Glutamatergic neuron (in vitro differentiated cells): ENCODE results near the gene SUB1. TPM values are rescaled to one million over a fixed set of nuclear protein-coding genes. Genes with fewer than 3 reads are reported as not detected.
"Not testable (repeated sequence)": the region's sequence is repeated elsewhere in the genome, so short reads cannot be mapped to it uniquely, and the experiment has no call there.

Experiments
- DNase-seq: peaks from one replicate; pipeline ENCODE4 v3.0.0; 2022
- H3K27ac Mint-ChIP-seq: one replicate; pipeline ENCODE4 v1.8.0; 2020; ENCODE audit warnings: mild to moderate bottlenecking, mixed read lengths, inconsistent platforms; ENCODE audit not compliant: unreplicated experiment
- H3K27me3 Mint-ChIP-seq: one replicate; pipeline ENCODE4 v1.8.0; 2020; ENCODE audit warnings: mild to moderate bottlenecking, moderate library complexity, mixed read lengths, inconsistent platforms; ENCODE audit not compliant: unreplicated experiment
- H3K36me3 Mint-ChIP-seq: one replicate; pipeline ENCODE4 v1.8.0; 2020; ENCODE audit warnings: mild to moderate bottlenecking, mixed read lengths, inconsistent platforms; ENCODE audit not compliant: unreplicated experiment
- H3K4me1 Mint-ChIP-seq: one replicate; pipeline ENCODE4 v1.8.0; 2020; ENCODE audit warnings: mild to moderate bottlenecking, low read depth, mixed read lengths, inconsistent platforms; ENCODE audit not compliant: unreplicated experiment
- H3K4me3 Mint-ChIP-seq: one replicate; pipeline ENCODE4 v1.8.0; 2020; ENCODE audit warnings: mild to moderate bottlenecking, mixed read lengths, inconsistent platforms; ENCODE audit not compliant: unreplicated experiment
- H3K9me3 Mint-ChIP-seq: one replicate; pipeline ENCODE4 v1.8.0; 2020; ENCODE audit warnings: mild to moderate bottlenecking, moderate library complexity, mixed read lengths, inconsistent platforms; ENCODE audit not compliant: unreplicated experiment
- CTCF ChIP-seq: fragments of 200-600 bp; sonication (generic); IDR thresholded peaks from one replicate; pipeline ENCODE4 v1.5.0; 2021; ENCODE audit not compliant: partially characterized antibody, unreplicated experiment
- total RNA-seq: library from RNA; stranded (reverse); fragmentation: NEBNext Ultra II Directional; extraction: Animal tissue kit (Norgen Biotek cat#: 25700); gene quantifications from one replicate; pipeline ENCODE4 v1.2.1, GENCODE V29; 2021; ENCODE audit not compliant: unreplicated experiment

Gene SUB1
- total RNA-seq, 1 donor from 2014 or later = 172 TPM

GRCh38 chr5:32625547-32625946, 40.2 kb downstream of the SUB1 start:
- Mint-ChIP-seq H3K4me3 (no peak overlapping the region), H3K27me3 (peaks cover 1% of the 10 kb centered on the region), H3K27ac (no peak overlapping the region), H3K9me3 (no peaks in the 10 kb centered on the region), H3K4me1 (no peaks in the 10 kb centered on the region), H3K36me3 (no peaks in the 10 kb centered on the region)
- DNase-seq = no peak
- no peak for TF ChIP-seq CTCF

GRCh38 chr5:32627219-32627870, 42.0 kb downstream of the SUB1 start:
- DNase-seq = no peak
- TF ChIP-seq CTCF = no peak
- Mint-ChIP-seq H3K4me1 (no peaks in the 10 kb centered on the region), H3K4me3 (no peak overlapping the region), H3K9me3 (no peaks in the 10 kb centered on the region), H3K36me3 (no peaks in the 10 kb centered on the region), H3K27ac (no peak overlapping the region), H3K27me3 (no peaks in the 10 kb centered on the region)

- no peaks in the 10 kb centered on the region for H3K9me3 Mint-ChIP-seq
- no peak overlapping the region for H3K27ac Mint-ChIP-seq
- H3K4me3 Mint-ChIP-seq = no peak overlapping the region
- DNase-seq = no peak
- no peaks in the 10 kb centered on the region for H3K27me3 Mint-ChIP-seq
- H3K4me1 Mint-ChIP-seq = no peaks in the 10 kb centered on the region
- no peaks in the 10 kb centered on the region for H3K36me3 Mint-ChIP-seq
- no peak for TF ChIP-seq CTCF
These were observed 42.9 kb downstream of the SUB1 start for GRCh38 chr5:32628049-32628844.

DNA sequence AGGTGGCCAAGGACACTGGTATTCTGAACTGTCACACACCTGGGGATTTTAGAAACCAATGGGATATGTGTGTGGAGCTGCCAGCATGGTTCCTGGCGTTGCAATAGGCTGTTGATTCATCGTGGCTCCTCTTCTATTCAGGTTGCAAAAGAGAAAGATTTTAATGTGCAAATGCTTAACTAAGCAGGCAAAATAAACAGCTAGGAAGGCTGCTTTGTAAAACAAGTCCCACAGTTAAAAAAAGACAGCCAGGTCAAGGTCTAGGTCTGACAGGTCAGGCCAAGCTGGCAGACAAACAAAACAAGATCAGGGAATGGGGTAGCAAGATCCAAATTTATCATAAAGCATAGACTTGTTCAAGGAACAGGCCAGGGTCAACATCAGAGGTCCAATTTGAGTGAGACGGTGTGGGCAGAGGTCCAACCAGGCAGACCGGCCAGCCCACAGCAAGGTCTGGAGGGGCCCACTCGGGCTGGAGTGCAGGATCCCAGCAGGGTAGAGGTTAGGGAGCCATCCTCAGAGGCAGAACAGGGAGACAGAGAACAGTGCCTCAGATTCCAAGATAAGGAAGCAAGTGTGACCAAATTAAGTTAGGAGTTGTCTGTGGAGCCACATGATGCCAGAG, 45.6 kb downstream of the SUB1 start:
- Mint-ChIP-seq H3K4me3 (no peak overlapping the region), H3K9me3 (no peaks in the 10 kb centered on the region), H3K36me3 (no peaks in the 10 kb centered on the region), H3K27me3 (peaks cover 2% of the 10 kb centered on the region), H3K27ac (no peak overlapping the region), H3K4me1 (no peaks in the 10 kb centered on the region)
- TF ChIP-seq CTCF = no peak
- no peak for DNase-seq

DNA sequence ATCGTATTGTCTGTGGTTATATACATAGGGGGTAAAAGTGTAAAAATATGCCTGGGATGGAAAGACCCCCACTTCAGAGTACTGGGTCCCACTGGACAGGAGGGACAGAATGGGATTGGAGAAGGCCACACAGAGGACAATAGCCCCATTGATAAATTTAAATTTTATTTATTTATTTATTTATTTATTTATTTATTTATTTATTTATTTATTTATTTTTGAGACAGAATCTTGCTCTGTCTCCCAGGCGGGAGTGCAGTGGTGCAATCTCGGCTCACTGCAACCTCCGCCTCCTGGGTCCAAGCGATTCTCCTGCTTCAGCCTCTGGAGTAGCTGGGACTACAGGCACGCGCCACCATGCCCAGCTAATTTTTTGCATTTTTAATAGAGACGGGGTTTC, 47.7 kb downstream of the SUB1 start:
- not testable (repeated sequence) for DNase-seq, H3K27ac Mint-ChIP-seq, H3K9me3 Mint-ChIP-seq, H3K4me1 Mint-ChIP-seq, H3K27me3 Mint-ChIP-seq, H3K36me3 Mint-ChIP-seq, H3K4me3 Mint-ChIP-seq
